Measurements from ENCODE around the gene C1orf141. TPM values are rescaled to one million over a fixed set of nuclear protein-coding genes. Genes with fewer than 3 reads are reported as not detected.

The C1orf141 gene
- total and polyA plus RNA-seq, 4 donors, result not detected

- Histone ChIP-seq H3K9ac (ENCODE audit: low read depth in 1 of 2, low read length in 2 of 2) (no peak overlapping the region), H3K9me3 (ENCODE audit: control insufficient read depth in 4 of 4, low read length in 3 of 4) (peaks cover 0 to 4% (median 0%) of the 10 kb centered on the region in 4 donors), H3K4me3 (ENCODE audit: low read depth in 1 of 3, low read length in 3 of 3) (no peak overlapping the region), H3K27me3 (ENCODE audit: control insufficient read depth in 4 of 4, insufficient read depth in 4 of 4, low read length in 3 of 4) (no peaks in the 10 kb centered on the region), H3K27ac (ENCODE audit: low read depth in 1 of 2, low read length in 2 of 2) (no peak overlapping the region), H3K4me1 (ENCODE audit: control insufficient read depth in 4 of 4, insufficient read depth in 4 of 4, low read length in 3 of 4) (no peaks in the 10 kb centered on the region), H3K36me3 (ENCODE audit: control insufficient read depth in 4 of 4, insufficient read depth in 3 of 4, low read depth in 1 of 4, low read length in 3 of 4) (no peaks in the 10 kb centered on the region)
- 94% methylated on average over 1 of the region's 1 CpG for WGBS
- no peak for DNase-seq (ENCODE audit: low spot score)
- TF ChIP-seq JUND (IDR thresholded peaks at IDR 0.05) (no peak), REST (IDR thresholded peaks at IDR 0.05) (no peak), YY1 (IDR thresholded peaks at IDR 0.05) (no peak), EGR1 (IDR thresholded peaks at IDR 0.05; ENCODE audit: low read depth in 2 of 2) (no peak), GABPA (IDR thresholded peaks at IDR 0.05 in 1 of 2, conservative IDR thresholded peaks at IDR 0.05 in 1 of 2) (no peak), SP1 (IDR thresholded peaks at IDR 0.05) (no peak), HNF4A (conservative IDR thresholded peaks at IDR 0.05) (no peak), FOXA1 (IDR thresholded peaks at IDR 0.05) (no peak), RAD21 (IDR thresholded peaks at IDR 0.05) (no peak), HNF4G (IDR thresholded peaks at IDR 0.05) (no peak), RXRA (IDR thresholded peaks at IDR 0.05) (no peak), NR2F2 (IDR thresholded peaks at IDR 0.05) (no peak), TAF1 (conservative IDR thresholded peaks at IDR 0.05) (no peak), MAX (IDR thresholded peaks at IDR 0.05) (no peak), FOXA2 (IDR thresholded peaks at IDR 0.05) (no peak)
- TF ChIP-seq, protein P1, sequence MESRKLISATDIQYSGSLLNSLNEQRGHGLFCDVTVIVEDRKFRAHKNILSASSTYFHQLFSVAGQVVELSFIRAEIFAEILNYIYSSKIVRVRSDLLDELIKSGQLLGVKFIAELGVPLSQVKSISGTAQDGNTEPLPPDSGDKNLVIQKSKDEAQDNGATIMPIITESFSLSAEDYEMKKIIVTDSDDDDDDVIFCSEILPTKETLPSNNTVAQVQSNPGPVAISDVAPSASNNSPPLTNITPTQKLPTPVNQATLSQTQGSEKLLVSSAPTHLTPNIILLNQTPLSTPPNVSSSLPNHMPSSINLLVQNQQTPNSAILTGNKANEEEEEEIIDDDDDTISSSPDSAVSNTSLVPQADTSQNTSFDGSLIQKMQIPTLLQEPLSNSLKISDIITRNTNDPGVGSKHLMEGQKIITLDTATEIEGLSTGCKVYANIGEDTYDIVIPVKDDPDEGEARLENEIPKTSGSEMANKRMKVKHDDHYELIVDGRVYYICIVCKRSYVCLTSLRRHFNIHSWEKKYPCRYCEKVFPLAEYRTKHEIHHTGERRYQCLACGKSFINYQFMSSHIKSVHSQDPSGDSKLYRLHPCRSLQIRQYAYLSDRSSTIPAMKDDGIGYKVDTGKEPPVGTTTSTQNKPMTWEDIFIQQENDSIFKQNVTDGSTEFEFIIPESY (IDR thresholded peaks at IDR 0.05), result no peak
- TF ChIP-seq, protein P2, sequence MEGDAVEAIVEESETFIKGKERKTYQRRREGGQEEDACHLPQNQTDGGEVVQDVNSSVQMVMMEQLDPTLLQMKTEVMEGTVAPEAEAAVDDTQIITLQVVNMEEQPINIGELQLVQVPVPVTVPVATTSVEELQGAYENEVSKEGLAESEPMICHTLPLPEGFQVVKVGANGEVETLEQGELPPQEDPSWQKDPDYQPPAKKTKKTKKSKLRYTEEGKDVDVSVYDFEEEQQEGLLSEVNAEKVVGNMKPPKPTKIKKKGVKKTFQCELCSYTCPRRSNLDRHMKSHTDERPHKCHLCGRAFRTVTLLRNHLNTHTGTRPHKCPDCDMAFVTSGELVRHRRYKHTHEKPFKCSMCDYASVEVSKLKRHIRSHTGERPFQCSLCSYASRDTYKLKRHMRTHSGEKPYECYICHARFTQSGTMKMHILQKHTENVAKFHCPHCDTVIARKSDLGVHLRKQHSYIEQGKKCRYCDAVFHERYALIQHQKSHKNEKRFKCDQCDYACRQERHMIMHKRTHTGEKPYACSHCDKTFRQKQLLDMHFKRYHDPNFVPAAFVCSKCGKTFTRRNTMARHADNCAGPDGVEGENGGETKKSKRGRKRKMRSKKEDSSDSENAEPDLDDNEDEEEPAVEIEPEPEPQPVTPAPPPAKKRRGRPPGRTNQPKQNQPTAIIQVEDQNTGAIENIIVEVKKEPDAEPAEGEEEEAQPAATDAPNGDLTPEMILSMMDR (IDR thresholded peaks at IDR 0.05; ENCODE audit: low read depth, low read length, missing input control), result no peak
- TF ChIP-seq, protein P3, sequence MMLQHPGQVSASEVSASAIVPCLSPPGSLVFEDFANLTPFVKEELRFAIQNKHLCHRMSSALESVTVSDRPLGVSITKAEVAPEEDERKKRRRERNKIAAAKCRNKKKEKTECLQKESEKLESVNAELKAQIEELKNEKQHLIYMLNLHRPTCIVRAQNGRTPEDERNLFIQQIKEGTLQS (IDR thresholded peaks at IDR 0.05), result no peak
These were observed 46.3 kb downstream of the C1orf141 start for GRCh38 chr1:67088440-67088839.

Measured in liver (tissue), 9 donors.